Mesothelial cell of epicardium (in vitro differentiated cells): ENCODE data around the gene TMEM163. TPM values are rescaled to one million over a fixed set of nuclear protein-coding genes. Genes with fewer than 3 reads are reported as not detected.

ENCODE experiments used
- DNase-seq, 2 experiments: peaks; one replicate each; pipeline ENCODE4 v3.0.0; 2021; ENCODE audit warnings: low spot score in 2 of 2; ENCODE audit not compliant: unreplicated experiment in 2 of 2
- H3K27ac Mint-ChIP-seq: 2 replicates; pipeline ENCODE4 v1.8.0; 2021; ENCODE audit warnings: mixed read lengths
- H3K27me3 Mint-ChIP-seq: 2 replicates; pipeline ENCODE4 v1.8.0; 2021; ENCODE audit warnings: low read depth, mixed read lengths
- H3K36me3 Mint-ChIP-seq: 2 replicates; pipeline ENCODE4 v1.8.0; 2021; ENCODE audit warnings: mixed read lengths
- H3K4me1 Mint-ChIP-seq: 2 replicates; pipeline ENCODE4 v1.8.0; 2021; ENCODE audit warnings: mixed read lengths
- H3K4me3 Mint-ChIP-seq: 2 replicates; pipeline ENCODE4 v1.8.0; 2021; ENCODE audit warnings: mild to moderate bottlenecking, moderate library complexity, mixed read lengths
- H3K9me3 Mint-ChIP-seq: 2 replicates; pipeline ENCODE4 v1.8.0; 2021; ENCODE audit warnings: mixed read lengths
- CTCF ChIP-seq: fragments of 200-600 bp; sonication (generic); IDR thresholded peaks from one replicate; pipeline ENCODE4 v1.5.0; 2021; ENCODE audit warnings: antibody characterized with exemption; ENCODE audit not compliant: unreplicated experiment
- total RNA-seq: library from RNA; stranded (reverse); gene quantifications from 3 replicates; pipeline ENCODE4 v1.2.1, GENCODE V29; 2021

Gene TMEM163
- total RNA-seq, 1 donor from 2014 or later: 0.47 TPM

GRCh38 chr2:134470561-134471168 lies 248.1 kb downstream of the TMEM163 start:
- no peaks in the 10 kb centered on the region for H3K4me1 Mint-ChIP-seq
- DNase-seq: no peak
- H3K4me3 Mint-ChIP-seq: no peak overlapping the region
- peaks cover 23% of the 10 kb centered on the region for H3K9me3 Mint-ChIP-seq
- no peaks in the 10 kb centered on the region for H3K36me3 Mint-ChIP-seq
- H3K27me3 Mint-ChIP-seq: no peaks in the 10 kb centered on the region
- no peak for TF ChIP-seq CTCF
- no peak overlapping the region for H3K27ac Mint-ChIP-seq

GRCh38 chr2:134469516-134470115 lies 249.2 kb downstream of the TMEM163 start:
- H3K4me3 Mint-ChIP-seq: no peak overlapping the region
- no peak overlapping the region for H3K27ac Mint-ChIP-seq
- TF ChIP-seq CTCF: no peak

GRCh38 chr2:134468776-134469175 lies 250.0 kb downstream of the TMEM163 start:
- Mint-ChIP-seq H3K27ac (no peak overlapping the region), H3K27me3 (no peaks in the 10 kb centered on the region), H3K4me3 (no peak overlapping the region), H3K36me3 (no peaks in the 10 kb centered on the region), H3K4me1 (peaks cover 2% of the 10 kb centered on the region), H3K9me3 (peaks cover 16% of the 10 kb centered on the region)
- TF ChIP-seq CTCF: no peak
- DNase-seq: peak in 1 of 2 experiments; percentile 11

More at GRCh38 chr2:134469516-134470115, 249.2 kb downstream of the TMEM163 start:
- H3K9me3 Mint-ChIP-seq: peaks cover 23% of the 10 kb centered on the region
- no peaks in the 10 kb centered on the region for H3K36me3 Mint-ChIP-seq
- no peaks in the 10 kb centered on the region for H3K27me3 Mint-ChIP-seq
- no peak for DNase-seq
- peaks cover 2% of the 10 kb centered on the region for H3K4me1 Mint-ChIP-seq

GRCh38 chr2:134468164-134468563 lies 250.6 kb downstream of the TMEM163 start:
- peaks cover 2% of the 10 kb centered on the region for H3K4me1 Mint-ChIP-seq
- DNase-seq: no peak
- H3K27me3 Mint-ChIP-seq: no peaks in the 10 kb centered on the region
- H3K36me3 Mint-ChIP-seq: no peaks in the 10 kb centered on the region
- no peak overlapping the region for H3K4me3 Mint-ChIP-seq
- TF ChIP-seq CTCF: no peak
- peaks cover 12% of the 10 kb centered on the region for H3K9me3 Mint-ChIP-seq
- H3K27ac Mint-ChIP-seq: no peak overlapping the region

GRCh38 chr2:134466141-134466540 lies 252.7 kb downstream of the TMEM163 start:
- Mint-ChIP-seq H3K27ac (no peak overlapping the region), H3K4me1 (peaks cover 2% of the 10 kb centered on the region), H3K4me3 (no peak overlapping the region), H3K36me3 (no peaks in the 10 kb centered on the region), H3K27me3 (peaks cover 9% of the 10 kb centered on the region), H3K9me3 (no peaks in the 10 kb centered on the region)
- DNase-seq: peak in 1 of 2 experiments; percentile 25
- TF ChIP-seq CTCF: no peak
